HEK293 (cell line): ENCODE data around the gene HECTD4.

Experiments used
- CTCF ChIA-PET: fragments of 350-600 bp; formaldehyde crosslinking; extraction: SDS; loops from one replicate; lab custom pipeline; 2021; ENCODE audit warnings: antibody characterized with exemption; lab: Yijun Ruan, JAX
- POLR2A ChIA-PET: fragments of 300-600 bp; formaldehyde crosslinking; extraction: SDS; loops from one replicate; lab custom pipeline; 2020; ENCODE audit warnings: antibody characterized with exemption, inconsistent platforms; lab: Yijun Ruan, JAX
- H3K27ac ChIP-seq: fragments of 200-500 bp; sonication (Bioruptor generic); 2 replicates; pipeline ENCODE4 v1.5.1; 2014; ENCODE audit warnings: low read depth, low read length, control low read depth, inconsistent platforms; ENCODE audit errors: extremely low read depth
- H3K36me3 ChIP-seq, 2 experiments: fragments of 200-500 bp in 1 of 2; sonication (Bioruptor generic) in 1 of 2; 1 replicate in 1 of 2; 2 replicates in 1 of 2; pipeline ENCODE4 v1.5.1; 2014 to 2017; ENCODE audit warnings: inconsistent platforms in 2 of 2, low read length in 2 of 2; ENCODE audit not compliant: control insufficient read depth in 2 of 2, insufficient read depth in 1 of 2
- H3K4me1 ChIP-seq: fragments of 200-500 bp; sonication (Bioruptor generic); 2 replicates; pipeline ENCODE4 v1.5.1; 2014; ENCODE audit warnings: mild to moderate bottlenecking, low read length, inconsistent platforms; ENCODE audit not compliant: control insufficient read depth, insufficient read depth
- H3K4me3 ChIP-seq: 2 replicates; pipeline ENCODE4 v1.5.1; 2011; ENCODE audit warnings: low read depth, mild to moderate bottlenecking, control low read depth, low read length, moderate library complexity
- H3K9me3 ChIP-seq: fragments of 200-500 bp; sonication (Bioruptor generic); 2 replicates; pipeline ENCODE4 v1.5.1; 2014; ENCODE audit warnings: low read depth, low read length, inconsistent platforms; ENCODE audit not compliant: control insufficient read depth, insufficient read depth
- INSM2 ChIP-seq: fragments of 450-650 bp; formaldehyde crosslinking; IDR thresholded peaks from 2 replicates; pipeline ENCODE4 v1.5.1; 2016; ENCODE audit warnings: missing biosample characterization, missing genetic modification characterization
- PBX3 ChIP-seq: sonication (generic); formaldehyde crosslinking; IDR thresholded peaks from 2 replicates; pipeline ENCODE4 v1.8.1; 2022; ENCODE audit warnings: mild to moderate bottlenecking, moderate library complexity, missing genetic modification reagents
- PRDM10 ChIP-seq: fragments of 450-650 bp; formaldehyde crosslinking; IDR thresholded peaks from 2 replicates; pipeline ENCODE4 v1.5.1; 2016; ENCODE audit warnings: missing biosample characterization, missing genetic modification characterization
- ZBTB26 ChIP-seq: fragments of 450-650 bp; formaldehyde crosslinking; optimal IDR thresholded peaks from 2 replicates; pipeline ENCODE3; 2016; ENCODE audit warnings: missing biosample characterization, mild to moderate bottlenecking, missing genetic modification characterization
- ZBTB44 ChIP-seq: fragments of 450-650 bp; IDR thresholded peaks from 2 replicates; pipeline ENCODE4 v1.5.1; 2018; ENCODE audit warnings: missing biosample characterization, mild to moderate bottlenecking, missing genetic modification characterization
- ZFP37 ChIP-seq: fragments of 450-650 bp; formaldehyde crosslinking; IDR thresholded peaks from 2 replicates; pipeline ENCODE4 v1.5.1; 2016; ENCODE audit warnings: missing biosample characterization, missing genetic modification characterization
- ZNF202 ChIP-seq: fragments of 450-650 bp; formaldehyde crosslinking; IDR thresholded peaks from 2 replicates; pipeline ENCODE4 v1.5.1; 2016; ENCODE audit warnings: missing biosample characterization, missing genetic modification characterization, borderline replicate concordance
- ZNF223 ChIP-seq: fragments of 450-650 bp; formaldehyde crosslinking; IDR thresholded peaks from 2 replicates; pipeline ENCODE4 v1.5.1; 2016; ENCODE audit warnings: missing biosample characterization, missing genetic modification characterization
- ZNF239 ChIP-seq: fragments of 450-650 bp; formaldehyde crosslinking; IDR thresholded peaks from 2 replicates; pipeline ENCODE4 v1.5.1; 2016; ENCODE audit warnings: missing biosample characterization, missing genetic modification characterization
- ZNF341 ChIP-seq: fragments of 450-650 bp; formaldehyde crosslinking; IDR thresholded peaks from 2 replicates; pipeline ENCODE4; 2016; ENCODE audit warnings: low read depth, missing biosample characterization, missing genetic modification characterization
- ZNF677 ChIP-seq: fragments of 450-650 bp; IDR thresholded peaks from 2 replicates; pipeline ENCODE4 v1.5.0; 2018; ENCODE audit warnings: missing biosample characterization, mild to moderate bottlenecking, missing genetic modification characterization, moderate library complexity
- ZSCAN30 ChIP-seq: fragments of 450-650 bp; IDR thresholded peaks from 2 replicates; pipeline ENCODE4 v1.5.1; 2018; ENCODE audit warnings: missing biosample characterization, mild to moderate bottlenecking, missing genetic modification characterization, moderate library complexity
- ZXDB ChIP-seq: fragments of 450-650 bp; formaldehyde crosslinking; IDR thresholded peaks from 2 replicates; pipeline ENCODE4 v1.5.1; 2016; ENCODE audit warnings: missing biosample characterization, missing genetic modification characterization
- TF ChIP-seq, protein P1 (sequence below): fragments of 450-650 bp; formaldehyde crosslinking; IDR thresholded peaks from 2 replicates; pipeline ENCODE4; 2016; ENCODE audit warnings: missing biosample characterization, missing genetic modification characterization

Gene HECTD4

GRCh38 chr12:112347581-112347982 lies 34.6 kb downstream of the HECTD4 start:
- H3K9me3 ChIP-seq = no peaks in the 10 kb centered on the region
- H3K27ac ChIP-seq = no peak overlapping the region
- no peak overlapping the region for H3K4me3 ChIP-seq
- no peaks in the 10 kb centered on the region for H3K36me3 ChIP-seq
- CTCF ChIA-PET = no interaction called here
- POLR2A ChIA-PET = no interaction called here
- H3K4me1 ChIP-seq = peaks cover 14% of the 10 kb centered on the region
- TF ChIP-seq ZNF341 (tag by site-specific recombination) = no peak
- no peak for TF ChIP-seq PBX3 (CRISPR knock-in tag)
- no peak for TF ChIP-seq ZSCAN30
- TF ChIP-seq ZNF202 (tag by site-specific recombination) = no peak
- TF ChIP-seq ZNF239 = no peak
- no peak for TF ChIP-seq INSM2 (tag by site-specific recombination)
- no peak for TF ChIP-seq ZNF677
- no peak for TF ChIP-seq ZNF223
- no peak for TF ChIP-seq ZXDB (tag by site-specific recombination)
- no peak for TF ChIP-seq ZBTB26 (tag by site-specific recombination)
- TF ChIP-seq ZFP37 (tag by site-specific recombination) = no peak
- TF ChIP-seq ZBTB44 (tag by site-specific recombination) = no peak
- TF ChIP-seq, protein P1, sequence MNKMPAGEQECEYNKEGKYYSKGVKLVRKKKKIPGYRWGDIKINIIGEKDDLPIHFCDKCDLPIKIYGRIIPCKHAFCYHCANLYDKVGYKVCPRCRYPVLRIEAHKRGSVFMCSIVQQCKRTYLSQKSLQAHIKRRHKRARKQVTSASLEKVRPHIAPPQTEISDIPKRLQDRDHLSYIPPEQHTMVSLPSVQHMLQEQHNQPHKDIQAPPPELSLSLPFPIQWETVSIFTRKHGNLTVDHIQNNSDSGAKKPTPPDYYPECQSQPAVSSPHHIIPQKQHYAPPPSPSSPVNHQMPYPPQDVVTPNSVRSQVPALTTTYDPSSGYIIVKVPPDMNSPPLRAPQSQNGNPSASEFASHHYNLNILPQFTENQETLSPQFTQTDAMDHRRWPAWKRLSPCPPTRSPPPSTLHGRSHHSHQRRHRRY (tag by site-specific recombination) = no peak

GRCh38 chr12:112346194-112346593 lies 36.0 kb downstream of the HECTD4 start:
- Histone ChIP-seq H3K36me3 (no peaks in the 10 kb centered on the region), H3K9me3 (no peaks in the 10 kb centered on the region), H3K27ac (no peak overlapping the region), H3K4me3 (no peak overlapping the region), H3K4me1 (peaks cover 21% of the 10 kb centered on the region)
- ChIA-PET POLR2A (no interaction called here), CTCF (no interaction called here)
- no peak for TF ChIP-seq ZBTB44 (tag by site-specific recombination)
- TF ChIP-seq PRDM10 (tag by site-specific recombination) = peak; percentile 34
